ENCODE measurements around the gene SPTB.

SPTB gene

DNA sequence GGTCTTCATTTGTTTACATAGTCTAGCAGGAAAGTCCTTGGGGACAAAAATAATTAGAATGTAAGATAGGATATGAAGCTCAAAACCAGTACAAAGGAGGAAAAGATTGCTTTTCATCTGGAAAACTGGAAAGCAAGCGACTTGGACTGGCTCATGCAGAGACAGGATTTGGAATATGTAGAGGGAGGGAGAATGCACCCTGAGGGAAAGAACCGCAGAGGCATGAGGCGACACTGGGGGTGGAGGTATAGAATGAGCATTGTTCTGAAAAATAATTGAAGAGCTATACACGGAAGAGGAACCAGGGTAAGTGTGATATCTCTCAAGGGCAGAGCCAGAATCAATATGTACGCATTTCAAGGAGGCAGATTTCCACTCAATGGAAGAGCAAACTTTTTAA is 90.0 kb downstream of the SPTB start:
- DNase-seq (ENCODE audit: low spot score): no peak

DNA sequence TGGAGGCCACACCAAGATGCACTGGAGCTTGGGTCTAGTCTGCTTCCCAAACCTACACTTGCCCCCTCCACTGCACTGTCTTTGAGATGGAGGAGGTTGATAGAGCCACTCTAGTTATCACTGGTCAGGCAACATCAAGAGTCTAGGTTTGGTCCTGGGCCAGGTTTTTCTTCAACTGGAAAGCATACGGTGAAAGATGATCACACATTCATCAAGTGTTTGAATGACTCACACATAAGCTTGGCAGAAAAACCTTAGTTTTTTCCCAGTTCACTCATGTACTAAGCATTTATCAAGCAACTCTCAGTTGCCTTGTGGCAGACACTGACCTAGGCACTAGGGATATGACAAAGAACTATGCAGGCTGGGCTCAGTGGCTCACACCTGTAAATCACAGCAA is 91.0 kb downstream of the SPTB start:
- peak; percentile 77 for DNase-seq (ENCODE audit: low spot score)

DNA sequence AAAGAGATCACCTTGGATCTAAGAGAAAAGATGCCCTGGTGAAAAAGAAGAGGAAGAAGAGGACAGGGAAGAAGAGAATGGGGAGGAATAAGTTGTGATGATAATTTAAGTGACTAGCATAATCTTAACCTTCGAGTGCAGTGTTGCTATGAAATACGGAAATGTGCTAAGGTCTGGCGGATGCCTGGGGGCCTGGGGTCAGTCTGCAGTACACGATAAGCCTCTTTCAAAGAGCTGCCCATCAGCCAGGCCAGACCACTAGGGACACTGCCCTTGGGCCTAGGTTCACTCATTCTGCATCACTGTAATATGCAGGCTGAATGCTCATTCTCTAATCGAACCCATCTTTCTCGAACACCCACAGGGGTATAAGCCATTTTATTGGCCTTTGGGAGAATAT is 92.1 kb downstream of the SPTB start:
- DNase-seq (ENCODE audit: low spot score): no peak

DNA sequence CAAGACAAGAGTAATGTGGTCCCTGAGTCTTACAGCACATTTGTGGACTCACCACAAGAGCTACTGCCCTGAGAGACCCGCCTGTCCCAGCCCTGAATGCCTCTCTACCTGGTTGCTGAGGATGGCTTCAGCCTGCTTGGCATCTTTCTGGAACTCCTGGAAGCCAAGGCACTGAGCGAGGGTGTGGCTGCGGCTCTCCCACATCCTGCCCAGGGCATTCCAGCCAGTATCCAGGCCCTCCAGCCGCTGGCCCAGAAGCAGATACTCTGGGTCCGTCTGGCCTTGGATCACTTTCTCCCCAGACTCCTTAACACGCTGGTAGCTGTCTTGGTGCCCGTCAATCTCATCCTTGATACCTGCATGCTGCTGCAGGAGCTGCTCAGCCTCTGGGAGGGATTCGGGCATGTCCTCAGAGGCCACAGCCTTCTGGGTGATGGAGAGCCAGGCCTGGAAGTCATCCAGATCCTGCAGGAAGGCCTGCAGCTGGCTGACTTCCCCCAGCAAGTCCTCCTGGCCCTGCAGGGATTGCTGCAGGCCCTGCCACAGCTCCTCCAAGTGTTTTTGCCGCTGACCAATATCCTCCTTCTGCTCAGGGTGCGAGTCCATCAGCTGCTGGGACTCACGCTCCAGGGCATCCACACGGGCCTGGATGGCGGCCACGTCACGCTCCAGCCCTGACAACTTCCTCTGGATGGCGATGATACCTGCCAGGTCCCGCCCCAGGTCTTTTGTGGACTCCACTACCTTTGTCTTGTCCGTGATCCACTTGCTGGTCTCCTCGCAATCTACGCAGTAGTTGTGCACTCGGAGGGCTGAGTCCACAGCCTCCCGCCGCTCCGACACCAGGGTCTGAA is 93.2 kb downstream of the SPTB start:
- DNase-seq (ENCODE audit: low spot score): no peak

DNA sequence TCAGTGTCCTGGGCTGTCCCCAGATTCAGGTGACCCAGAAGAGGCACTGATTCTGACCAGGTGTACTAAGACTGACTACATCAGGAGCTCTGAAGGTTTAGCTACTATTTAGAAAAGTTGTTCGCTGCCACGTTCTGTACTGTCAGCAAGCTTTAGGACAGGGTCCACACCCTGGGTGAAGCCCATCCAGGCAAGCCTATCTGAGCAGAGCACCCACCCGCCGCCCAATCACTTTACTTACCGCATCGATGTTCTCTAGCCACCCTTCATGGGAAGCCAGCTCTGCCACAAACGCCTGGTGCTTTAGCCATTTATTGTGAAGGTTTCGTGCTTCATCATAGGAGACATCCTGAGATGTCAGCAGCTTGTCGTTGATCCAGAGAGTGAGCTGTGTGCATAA is 95.7 kb downstream of the SPTB start:
- no peak for DNase-seq (ENCODE audit: low spot score)

DNA sequence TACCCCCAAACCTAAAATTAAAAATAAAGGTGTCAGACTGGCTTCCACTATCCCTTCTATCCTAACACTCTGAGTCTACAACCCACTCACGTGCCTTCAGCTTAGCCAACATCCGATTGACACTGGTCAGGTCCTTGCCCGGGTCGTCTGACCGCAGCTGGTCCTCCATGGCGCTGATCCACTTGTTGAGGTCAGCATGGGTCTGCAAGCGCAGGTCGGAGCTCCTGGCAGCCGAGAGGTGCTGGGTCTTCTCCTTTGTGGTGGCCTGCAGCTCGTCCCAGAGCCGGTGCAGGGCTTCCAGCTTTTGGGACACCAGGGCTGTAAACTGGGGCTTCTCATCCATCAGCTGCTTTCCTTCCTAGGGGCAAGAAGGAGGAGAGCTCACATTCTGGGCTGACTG is 97.5 kb downstream of the SPTB start:
- DNase-seq (ENCODE audit: low spot score): no peak

DNA sequence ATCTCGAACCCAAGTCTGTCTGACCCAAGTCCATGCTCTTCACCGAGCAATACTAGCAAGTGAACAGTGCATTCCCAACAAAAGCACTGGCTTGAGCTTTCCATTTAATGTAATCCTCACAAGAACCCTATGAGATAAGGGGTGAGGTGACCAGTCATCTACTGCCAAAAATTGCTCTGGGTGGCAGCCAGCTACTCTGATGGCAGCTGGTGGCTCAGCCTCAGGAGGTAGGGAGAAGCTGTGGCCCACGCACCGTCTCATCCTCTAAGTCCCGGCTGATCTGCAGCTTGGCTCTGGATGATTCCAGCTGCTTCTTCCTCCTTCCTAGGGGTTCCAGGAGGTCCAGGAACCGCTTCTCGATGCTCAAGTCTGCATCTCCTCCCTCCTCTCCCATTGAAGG is 100.2 kb downstream of the SPTB start:
- DNase-seq (ENCODE audit: low spot score): no peak

DNA sequence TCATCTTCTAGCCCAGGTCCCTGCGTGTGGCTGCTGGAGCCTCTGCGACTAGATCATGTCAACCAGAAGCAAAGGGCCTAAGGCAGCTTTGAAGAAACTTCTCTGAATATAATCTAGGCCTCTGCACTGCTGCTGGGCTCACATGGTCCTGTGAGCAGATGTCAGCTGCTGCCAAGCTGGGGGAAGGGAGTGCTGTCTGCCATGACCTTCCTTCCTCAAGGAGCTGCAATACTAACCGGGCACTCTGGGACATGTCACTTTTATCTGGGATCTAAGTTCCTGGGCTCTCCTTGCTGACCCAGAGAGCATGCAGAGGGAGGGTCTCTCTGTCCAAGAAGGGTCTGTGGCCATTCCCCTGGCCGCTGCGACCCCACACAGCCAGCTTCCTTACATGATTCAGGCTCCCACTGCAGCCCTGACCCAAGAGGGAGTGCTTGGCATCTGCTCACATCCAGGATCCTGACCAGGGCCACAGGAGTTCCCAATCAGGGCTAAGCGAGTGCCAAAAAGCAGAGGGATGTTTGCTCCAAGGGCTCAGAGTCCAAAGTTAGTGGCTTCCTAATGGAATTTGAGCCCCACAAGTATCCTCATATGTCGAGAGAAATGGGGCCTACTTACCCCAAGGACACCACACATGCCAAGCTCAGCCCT is 101.5 kb downstream of the SPTB start:
- no peak for DNase-seq (ENCODE audit: low spot score)

DNA sequence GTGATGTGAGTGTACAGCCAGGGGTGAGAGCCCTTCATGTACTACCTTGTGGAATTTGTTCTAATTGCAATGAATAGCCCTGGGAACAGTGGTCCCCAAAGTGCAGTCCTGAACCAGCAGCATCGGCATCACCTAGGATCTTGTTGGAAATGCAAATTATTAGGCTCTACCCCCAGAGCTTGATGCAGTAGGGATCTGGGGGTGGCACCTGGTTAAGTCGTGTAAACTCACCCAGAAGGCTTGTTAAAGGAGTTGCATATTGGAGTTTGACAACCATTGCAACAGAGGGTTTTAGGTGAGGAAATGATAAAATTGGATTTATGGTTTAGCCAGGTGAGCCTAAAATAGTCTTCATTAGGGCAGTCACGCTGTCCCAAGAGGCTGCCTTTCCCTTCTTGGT is 102.2 kb downstream of the SPTB start:
- DNase-seq (ENCODE audit: low spot score): no peak

DNA sequence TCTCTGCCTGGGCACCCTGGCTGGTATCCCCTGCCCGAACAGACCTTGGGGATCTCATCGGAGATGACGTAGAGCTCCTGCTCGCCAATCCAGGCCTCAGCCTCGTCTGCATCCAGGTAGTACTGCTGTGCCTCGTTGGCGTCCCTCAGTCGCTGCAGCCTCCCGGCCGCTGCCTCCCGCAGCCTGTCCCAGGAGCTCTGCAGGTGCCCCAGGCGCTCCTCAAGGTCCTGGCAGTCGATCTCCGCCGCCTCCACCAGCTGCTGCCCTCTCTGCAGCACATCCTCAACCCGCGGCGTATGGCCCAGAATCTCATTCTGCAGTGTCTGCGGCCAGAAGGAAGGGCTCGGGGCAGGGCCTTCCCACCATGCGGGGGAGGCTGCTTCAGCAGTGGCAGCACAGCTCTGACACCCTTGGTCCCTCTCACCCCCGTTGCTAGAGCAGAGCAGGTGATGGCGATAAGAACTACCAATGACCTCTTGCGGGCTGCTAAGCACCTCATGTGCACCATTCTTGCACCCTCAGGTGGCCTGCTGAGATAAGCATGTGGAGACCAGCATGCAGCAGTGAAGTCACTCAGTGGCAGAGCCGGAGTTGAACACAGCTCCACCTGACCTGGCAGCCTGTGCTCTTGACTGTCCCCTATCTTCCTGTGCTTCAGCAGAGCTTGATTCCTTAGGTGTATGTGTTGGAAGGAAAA is 104.5 kb downstream of the SPTB start:
- DNase-seq (ENCODE audit: low spot score): no peak

DNA sequence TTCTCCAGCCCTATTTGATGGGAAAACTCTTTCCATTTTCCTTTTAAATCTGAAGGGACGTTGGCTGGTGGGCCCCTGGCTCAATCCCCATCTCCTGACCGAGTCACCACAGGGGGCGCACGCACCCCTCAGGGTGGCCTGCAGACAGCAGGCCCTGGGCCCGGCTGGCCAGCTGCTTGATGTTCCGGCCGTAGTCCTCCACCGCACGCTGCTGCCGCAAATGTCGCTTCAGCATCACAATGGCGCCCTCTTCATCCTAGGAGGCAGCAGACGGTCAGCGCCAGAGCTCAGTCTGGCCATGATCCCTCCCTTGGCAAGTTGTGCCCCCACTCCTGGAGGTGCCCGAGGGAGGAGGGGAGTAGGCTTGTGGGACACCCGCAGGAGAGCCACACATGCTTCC is 105.4 kb downstream of the SPTB start:
- DNase-seq (ENCODE audit: low spot score): no peak

DNA sequence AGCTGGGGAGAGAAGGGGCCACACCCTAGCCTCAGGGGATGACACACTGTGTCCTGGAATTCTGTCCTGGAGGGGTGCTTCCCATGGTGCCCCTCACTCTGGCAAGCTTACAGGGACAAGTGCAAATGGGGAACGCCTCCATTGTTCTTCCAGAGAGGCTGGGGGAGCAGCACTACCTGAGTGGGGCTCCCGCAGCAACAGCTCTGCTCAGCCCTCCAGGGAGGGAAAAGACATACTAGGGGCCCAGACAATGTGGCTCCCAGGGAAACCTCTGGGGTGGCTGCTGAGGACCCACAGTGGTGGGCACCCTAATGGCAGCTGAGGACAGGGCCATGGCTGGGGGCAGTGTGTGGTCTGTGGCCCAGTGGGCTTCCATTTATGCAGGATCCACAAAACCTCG is 106.1 kb downstream of the SPTB start:
- DNase-seq (ENCODE audit: low spot score): no peak

DNA sequence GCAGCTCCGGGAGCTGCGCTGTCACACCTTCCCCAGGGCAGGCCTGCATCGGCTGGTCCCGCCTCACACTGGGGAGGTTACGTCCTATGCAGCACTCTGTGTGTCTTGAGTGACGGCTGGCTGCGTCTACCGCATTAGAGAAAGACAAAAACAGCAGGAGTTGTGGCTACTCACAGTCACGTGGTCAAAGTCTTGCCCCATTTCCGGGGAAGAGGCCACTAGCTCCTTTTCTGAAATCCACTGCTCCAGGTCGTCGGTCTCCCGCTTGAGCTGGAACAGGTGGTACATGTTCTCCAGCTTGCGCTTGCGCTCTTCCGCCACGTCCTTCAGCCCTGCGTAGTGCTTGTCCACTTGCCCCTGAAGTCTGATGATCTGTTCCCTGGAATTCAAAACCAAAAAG is 106.7 kb downstream of the SPTB start:
- no peak for DNase-seq (ENCODE audit: low spot score)

DNA sequence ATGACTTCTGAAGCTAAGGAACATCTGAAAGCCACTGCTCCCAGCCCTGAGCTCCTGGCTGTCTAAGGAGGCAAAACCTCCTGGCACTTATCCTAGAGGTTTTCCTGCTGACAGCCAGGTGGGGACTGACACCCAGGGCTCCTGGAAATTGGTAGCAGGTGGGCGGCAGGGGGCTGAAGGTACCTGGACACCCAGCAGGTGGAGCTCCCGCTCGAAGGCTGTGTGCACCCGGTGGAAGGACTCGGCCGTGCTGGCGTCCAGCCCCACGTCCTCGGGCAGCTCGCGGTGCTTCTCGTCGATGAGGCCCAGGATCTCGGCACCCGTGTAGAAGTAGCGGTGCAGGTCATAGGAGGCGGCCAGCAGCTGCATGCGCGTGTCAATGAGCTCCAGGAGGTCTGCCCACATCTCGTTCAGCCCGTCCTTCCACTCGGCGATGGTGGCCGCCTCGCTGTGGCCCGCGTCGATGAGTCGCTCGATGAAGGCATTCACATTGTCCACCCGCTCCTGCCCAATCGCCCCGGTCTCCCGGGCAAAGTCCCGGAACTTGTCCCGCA is 107.2 kb downstream of the SPTB start:
- DNase-seq (ENCODE audit: low spot score): no peak

DNA sequence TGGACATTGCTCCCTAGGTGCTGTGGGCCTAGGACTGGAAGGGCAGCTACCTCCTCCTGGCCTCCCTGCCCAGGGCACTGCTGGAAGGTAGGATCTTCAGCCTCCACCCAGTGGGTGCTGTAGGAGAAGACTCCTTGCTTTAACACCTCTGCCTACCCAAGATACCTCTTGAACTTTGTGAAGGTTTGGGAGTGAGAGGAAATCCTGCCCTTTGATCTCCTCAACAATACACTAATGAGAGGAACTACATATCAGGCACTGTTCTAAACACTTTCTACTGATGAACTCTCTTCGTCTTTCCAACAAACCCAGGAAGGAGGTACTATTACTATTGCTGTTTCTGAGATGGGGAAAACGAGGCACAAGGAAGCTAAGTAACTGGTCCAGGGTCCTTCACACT is 108.5 kb downstream of the SPTB start:
- no peak for DNase-seq (ENCODE audit: low spot score)

DNA sequence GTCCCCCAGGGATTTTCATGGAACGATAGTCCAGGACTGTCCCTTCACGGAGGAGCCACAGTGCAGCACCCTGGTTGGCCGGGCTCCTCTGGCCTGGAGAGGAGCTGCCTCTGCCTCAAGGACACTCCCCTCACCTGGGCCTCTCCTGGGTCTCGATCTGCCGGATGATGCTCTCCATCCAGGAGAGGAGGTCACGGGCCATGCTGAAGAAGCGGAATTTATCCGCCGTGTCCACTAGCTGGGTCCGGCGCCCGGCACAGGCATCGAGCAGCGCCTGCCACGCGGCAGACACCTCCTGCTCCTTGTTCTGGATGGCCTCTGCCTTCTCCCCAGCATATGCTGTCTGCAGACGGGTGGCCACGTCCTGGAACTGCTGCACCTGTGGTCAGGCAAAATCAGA is 109.0 kb downstream of the SPTB start:
- DNase-seq (ENCODE audit: low spot score): no peak

DNA sequence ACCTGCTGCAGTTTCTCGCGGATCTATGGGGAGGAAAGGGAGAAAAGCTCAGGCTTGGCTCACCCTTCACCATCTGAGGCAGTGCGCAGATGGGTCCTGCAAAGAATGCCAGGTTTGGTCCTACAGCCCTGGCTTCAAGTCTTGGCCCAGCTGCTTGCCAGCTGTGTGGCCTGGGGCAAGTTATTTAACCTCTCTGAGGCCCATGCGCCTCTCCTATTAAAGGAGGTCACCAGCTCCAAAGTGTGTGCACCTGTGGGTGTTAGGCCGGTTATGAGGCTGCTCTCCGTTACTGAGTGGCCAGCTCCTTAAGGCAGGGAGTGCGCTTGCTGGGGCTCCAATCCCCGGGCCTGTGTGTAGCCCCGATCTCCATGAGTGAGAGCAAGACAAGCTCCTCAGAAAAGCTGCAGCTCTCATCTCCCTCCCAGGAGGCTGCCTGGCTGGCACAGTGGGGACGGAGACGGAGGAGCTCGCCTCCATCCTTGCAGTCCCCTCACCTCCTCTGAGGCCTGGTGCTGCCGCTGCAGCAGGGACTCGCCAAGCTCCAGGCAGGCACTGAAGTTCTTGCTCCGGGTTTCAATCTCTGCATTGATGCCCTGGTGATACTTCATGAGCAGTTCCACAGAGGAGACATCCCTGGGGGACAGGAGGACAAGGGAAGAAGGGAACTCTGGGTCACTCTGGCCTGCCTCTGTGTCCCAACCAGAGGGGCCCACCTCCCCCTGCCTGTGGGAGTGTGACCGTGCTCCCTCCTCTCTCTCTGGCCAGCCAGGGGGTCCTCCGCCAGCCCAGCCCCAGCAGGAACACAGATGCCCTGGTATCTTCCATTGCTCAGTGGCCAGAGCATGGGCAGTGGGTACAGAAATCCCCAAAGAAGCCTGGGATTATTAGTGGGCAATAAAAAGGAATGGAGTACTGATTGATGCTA is 110.3 kb downstream of the SPTB start:
- no peak for DNase-seq (ENCODE audit: low spot score)

DNA sequence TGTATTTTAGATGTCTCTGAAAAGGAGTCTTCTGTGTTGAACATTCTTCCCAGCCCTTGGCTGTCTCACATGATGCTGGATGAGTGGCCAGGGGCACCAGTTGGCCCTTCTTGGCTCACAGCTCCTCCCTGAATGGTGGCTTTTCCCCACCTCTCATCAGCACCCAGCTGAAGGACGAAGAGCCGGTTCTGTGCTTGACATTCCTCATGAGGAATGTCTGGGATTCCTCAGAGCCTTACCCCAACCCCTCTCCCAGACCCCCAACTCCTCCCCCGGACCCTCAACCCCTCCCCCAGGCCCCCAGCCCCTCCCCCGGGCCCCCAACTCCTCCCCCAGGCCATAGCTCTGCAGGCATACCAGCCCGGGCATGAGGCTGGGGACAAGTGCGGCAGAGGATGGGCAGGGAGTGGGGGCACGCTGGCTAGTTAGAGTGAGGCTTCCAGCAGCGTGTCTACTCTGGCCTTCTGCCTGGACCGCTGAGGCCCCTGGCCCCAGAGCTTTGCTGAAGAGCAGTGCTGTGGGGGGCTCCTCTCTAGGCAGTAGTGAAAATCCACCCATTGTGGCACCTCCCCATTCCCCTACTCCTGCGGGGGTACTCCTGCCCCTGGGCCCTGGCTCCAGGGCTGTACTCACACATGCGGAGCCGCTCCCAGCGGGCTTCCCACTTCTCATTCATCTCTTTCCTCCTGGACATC is 111.2 kb downstream of the SPTB start:
- DNase-seq (ENCODE audit: low spot score): no peak

DNA sequence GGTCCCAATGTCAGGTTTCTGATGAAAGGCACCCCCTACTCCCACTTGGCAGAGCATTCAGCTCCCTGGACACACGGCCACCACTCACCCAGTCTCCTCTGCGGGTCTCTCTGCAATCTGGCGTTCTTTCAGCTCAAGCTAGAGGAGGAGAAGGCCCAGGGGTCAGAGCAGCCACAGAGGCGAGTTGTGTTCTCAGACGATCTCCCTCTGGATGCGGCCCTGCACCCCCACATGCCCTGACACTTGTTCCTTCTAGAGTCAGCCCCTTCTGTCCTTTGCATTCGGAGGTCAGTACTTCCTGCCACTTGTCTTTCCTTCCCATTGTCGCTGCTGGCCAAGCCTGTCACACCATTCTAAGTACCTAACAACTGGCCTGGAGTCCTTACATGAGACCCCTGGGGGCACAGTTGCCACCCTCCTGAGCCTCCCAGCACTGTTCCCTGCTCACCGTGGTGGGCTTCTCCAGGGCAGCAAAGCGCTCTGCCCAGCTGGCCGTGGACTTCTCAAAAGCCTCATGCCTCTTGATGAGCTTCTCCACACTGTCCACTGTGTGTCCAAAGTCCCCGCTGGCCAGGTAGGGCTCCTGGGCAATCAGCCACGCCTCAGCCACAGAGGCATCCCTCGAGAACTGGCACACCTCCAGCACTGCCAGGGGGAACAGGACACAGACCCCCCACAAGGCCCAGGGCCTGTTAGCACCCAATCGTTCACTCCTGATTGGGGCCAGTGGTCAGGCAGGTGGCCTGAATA is 112.3 kb downstream of the SPTB start:
- no peak for DNase-seq (ENCODE audit: low spot score)

DNA sequence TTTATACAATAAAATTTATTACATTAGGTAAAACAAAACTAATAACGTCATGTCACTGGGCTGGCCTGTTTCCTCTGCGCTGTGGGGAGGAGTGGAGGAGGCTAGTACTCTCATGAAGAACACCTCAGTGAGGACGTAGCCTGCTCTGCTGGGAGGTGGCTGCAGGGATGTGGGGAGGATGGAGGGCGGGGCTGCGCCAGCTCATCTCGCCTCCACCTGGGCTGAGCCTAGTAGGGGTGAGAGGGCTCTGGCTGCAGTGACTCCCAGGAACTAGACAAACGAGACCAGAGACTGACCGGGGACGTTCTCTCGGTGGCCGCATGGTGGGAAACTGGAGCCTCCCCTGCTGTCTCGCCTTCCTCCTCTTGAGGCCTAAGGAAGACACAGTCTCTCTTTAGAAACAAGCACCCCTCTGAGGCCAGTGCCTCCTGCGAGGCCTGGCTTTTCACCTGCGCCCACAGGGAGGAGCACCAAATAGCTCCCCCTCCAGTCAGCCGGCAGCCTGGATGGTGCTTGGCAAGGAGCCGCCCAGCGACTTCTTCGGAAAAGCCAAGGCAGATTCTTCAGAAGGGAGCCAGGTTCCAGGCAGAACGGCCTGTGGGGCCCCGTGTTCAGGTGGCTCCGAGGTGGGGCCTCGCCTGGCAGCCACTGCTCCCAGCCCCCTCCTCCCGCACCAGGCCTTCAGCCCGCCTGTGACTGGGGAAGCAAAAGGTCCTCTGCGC is 113.1 kb downstream of the SPTB start:
- DNase-seq (ENCODE audit: low spot score): no peak

Measured in RKO (cell line).